ENCODE measurements around the gene HSBP1.

The HSBP1 gene

GRCh38 chr16:83804366-83804765, 3.4 kb upstream of the HSBP1 start:
- DNase-seq: no peak

- no peak for DNase-seq
Measured at GRCh38 chr16:83806036-83806435, 1.7 kb upstream of the HSBP1 start.

- DNase-seq: no peak
Measured at GRCh38 chr16:83806731-83807130, 1.0 kb upstream of the HSBP1 start.

GRCh38 chr16:83807327-83807709, 460 bp upstream of the HSBP1 start:
- DNase-seq: no peak

- DNase-seq: no peak
Measured at GRCh38 chr16:83808573-83809014, 816 bp downstream of the HSBP1 start.

GRCh38 chr16:83809092-83809491, 1.3 kb downstream of the HSBP1 start:
- no peak for DNase-seq

GRCh38 chr16:83810901-83811300, 3.1 kb downstream of the HSBP1 start:
- no peak for DNase-seq

- peak; percentile 7 to 22 for DNase-seq
Measured at GRCh38 chr16:83813823-83814658, 6.3 kb downstream of the HSBP1 start.

- DNase-seq: no peak
Measured at GRCh38 chr16:83814659-83814985, 6.8 kb downstream of the HSBP1 start.

GRCh38 chr16:83817022-83817421, 9.2 kb downstream of the HSBP1 start:
- DNase-seq: no peak

- no peak for DNase-seq
Measured at GRCh38 chr16:83818276-83818675, 10.5 kb downstream of the HSBP1 start.

- no peak for DNase-seq
Measured at GRCh38 chr16:83819361-83819760, 11.6 kb downstream of the HSBP1 start.

- peak; percentile 35 to 50 for DNase-seq
Measured at GRCh38 chr16:83826146-83826913, 18.6 kb downstream of the HSBP1 start.

- no peak for DNase-seq
Measured at GRCh38 chr16:83830091-83830768, 22.5 kb downstream of the HSBP1 start.

- DNase-seq: no peak
Measured at GRCh38 chr16:83830769-83831455, 23.1 kb downstream of the HSBP1 start.

- DNase-seq: no peak
Measured at GRCh38 chr16:83831456-83831987, 23.7 kb downstream of the HSBP1 start.

GRCh38 chr16:83833921-83834320, 26.1 kb downstream of the HSBP1 start:
- DNase-seq: no peak

- no peak for DNase-seq
Measured at GRCh38 chr16:83835586-83836566, 28.1 kb downstream of the HSBP1 start.

- DNase-seq: no peak
Measured at GRCh38 chr16:83837566-83837965, 29.8 kb downstream of the HSBP1 start.

GRCh38 chr16:83838151-83838550, 30.4 kb downstream of the HSBP1 start:
- DNase-seq: no peak

GRCh38 chr16:83839561-83839960, 31.8 kb downstream of the HSBP1 start:
- no peak for DNase-seq
